ENCODE measurements around the gene SCT. TPM values are rescaled to one million over a fixed set of nuclear protein-coding genes. Genes with fewer than 3 reads are reported as not detected.

SCT gene
- total RNA-seq (1 to 10 TPM in 4 of 7 donors, not detected in 3; 1.2 to 3.8 (median 2.8) TPM), polyA plus RNA-seq (1 to 10 TPM; 1.1 to 1.7 (median 1.5) TPM)
- long read RNA-seq, donor 1, partial matches to known transcripts: 0 of 1 reads
- long read RNA-seq, donor 1, other reads (novel, unspliced or antisense): 0 of 1 reads
- long read RNA-seq, donor 2, partial matches to known transcripts: 0 of 1 reads
- long read RNA-seq, donor 2, other reads (novel, unspliced or antisense): 0 of 1 reads

DNA sequence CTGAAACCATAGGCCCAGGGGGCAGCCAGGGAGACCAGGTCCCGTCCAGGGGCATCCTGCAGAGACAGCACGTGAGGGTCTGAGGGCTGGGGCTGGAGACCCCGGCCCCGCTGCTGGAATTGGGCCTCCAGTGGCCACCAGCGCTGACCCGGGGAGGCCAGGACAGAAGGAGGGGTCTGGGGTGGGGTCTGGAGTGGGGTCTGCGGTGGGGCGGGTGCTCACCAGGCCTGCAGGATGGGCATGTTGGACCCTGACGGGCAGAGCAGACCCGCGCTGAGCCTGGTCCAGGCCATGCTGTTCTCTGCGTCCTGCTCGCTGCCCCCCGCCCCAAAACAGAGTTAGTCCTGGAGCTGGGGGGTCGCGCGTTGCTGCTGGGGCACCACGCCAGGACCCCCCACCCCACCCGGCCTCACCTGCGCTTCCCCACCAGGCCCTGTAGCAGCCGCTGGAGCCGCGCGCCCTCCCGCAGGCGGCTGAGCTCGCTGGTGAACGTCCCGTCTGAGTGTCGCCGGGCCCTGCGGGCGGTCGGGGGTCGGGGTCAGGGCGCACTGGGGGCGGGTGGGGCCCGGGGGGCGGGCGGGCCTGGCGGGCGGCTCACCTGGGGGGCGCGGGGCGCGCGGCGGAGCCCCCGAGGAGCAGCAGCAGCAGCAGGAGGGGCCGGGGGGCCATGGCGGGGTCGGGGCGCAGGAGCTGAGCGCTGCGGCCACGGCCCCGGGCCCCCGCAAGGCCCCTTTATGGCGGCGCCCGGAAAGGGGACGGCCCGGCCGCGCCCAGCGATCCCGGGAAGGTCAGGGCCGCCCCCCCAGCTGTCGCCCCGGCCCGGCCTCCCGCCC lies at the start of gene SCT:
SCT (minus strand) TSS at position 707 of the 833 bp plus-strand sequence; CDS start at position 669, 38 bp downstream.
- DNase-seq: peak; percentile 67
- TF ChIP-seq POLR2AphosphoS5 (IDR thresholded peaks at IDR 0.05): peak in 1 of 3 donors; percentile 37
- no peak for TF ChIP-seq POLR2A (IDR thresholded peaks at IDR 0.05)
- TF ChIP-seq, protein P1, sequence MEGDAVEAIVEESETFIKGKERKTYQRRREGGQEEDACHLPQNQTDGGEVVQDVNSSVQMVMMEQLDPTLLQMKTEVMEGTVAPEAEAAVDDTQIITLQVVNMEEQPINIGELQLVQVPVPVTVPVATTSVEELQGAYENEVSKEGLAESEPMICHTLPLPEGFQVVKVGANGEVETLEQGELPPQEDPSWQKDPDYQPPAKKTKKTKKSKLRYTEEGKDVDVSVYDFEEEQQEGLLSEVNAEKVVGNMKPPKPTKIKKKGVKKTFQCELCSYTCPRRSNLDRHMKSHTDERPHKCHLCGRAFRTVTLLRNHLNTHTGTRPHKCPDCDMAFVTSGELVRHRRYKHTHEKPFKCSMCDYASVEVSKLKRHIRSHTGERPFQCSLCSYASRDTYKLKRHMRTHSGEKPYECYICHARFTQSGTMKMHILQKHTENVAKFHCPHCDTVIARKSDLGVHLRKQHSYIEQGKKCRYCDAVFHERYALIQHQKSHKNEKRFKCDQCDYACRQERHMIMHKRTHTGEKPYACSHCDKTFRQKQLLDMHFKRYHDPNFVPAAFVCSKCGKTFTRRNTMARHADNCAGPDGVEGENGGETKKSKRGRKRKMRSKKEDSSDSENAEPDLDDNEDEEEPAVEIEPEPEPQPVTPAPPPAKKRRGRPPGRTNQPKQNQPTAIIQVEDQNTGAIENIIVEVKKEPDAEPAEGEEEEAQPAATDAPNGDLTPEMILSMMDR (IDR thresholded peaks at IDR 0.05 in 8 of 11, conservative IDR thresholded peaks at IDR 0.05 in 3 of 11): no peak
- Histone ChIP-seq H3K4me3 (peak within 1 kb of the TSS in 3 of 8 donors; percentile 1 to 34 (median 13)), H3K27me3 (replicated peaks in 1 of 7) (peaks cover 0 to 47% (median 23%) of the 10 kb centered on the region in 7 donors), H3K36me3 (peaks cover 0 to 19% (median 0%) of the 10 kb centered on the region in 6 donors), H3K9me3 (no peaks in the 10 kb centered on the region), H3K4me1 (peaks cover 0 to 34% (median 21%) of the 10 kb centered on the region in 6 donors), H3K27ac (no peak within 1 kb of the TSS)
- WGBS, 5 donors: 6 to 18% (median 15%) methylated on average over 19 to 72 of the region's 72 CpGs
- intact Hi-C loops (cut with DNase I; ENCODE audit: low total_unique reads): no loop called here

- intact Hi-C loops (cut with DNase I; ENCODE audit: low total_unique reads): no loop called here
- Histone ChIP-seq H3K27ac (no peak overlapping the region), H3K27me3 (replicated peaks in 1 of 7) (no peaks in the 10 kb centered on the region), H3K4me1 (peaks cover 0 to 3% (median under 1%) of the 10 kb centered on the region in 6 donors), H3K9me3 (no peaks in the 10 kb centered on the region), H3K36me3 (peaks cover 0 to 95% (median 50%) of the 10 kb centered on the region in 6 donors), H3K4me3 (no peak overlapping the region)
- WGBS, 5 donors: 90 to 98% (median 94%) methylated on average over 11 to 17 of the region's 17 CpGs
- no peak for DNase-seq
- TF ChIP-seq POLR2A (IDR thresholded peaks at IDR 0.05) (no peak), POLR2AphosphoS5 (IDR thresholded peaks at IDR 0.05) (no peak)
- TF ChIP-seq, protein P1 (IDR thresholded peaks at IDR 0.05 in 8 of 11, conservative IDR thresholded peaks at IDR 0.05 in 3 of 11): no peak
These were observed 47.4 kb upstream of the SCT start for GRCh38 chr11:674406-674805.

GRCh38 chr11:673866-674265 lies 46.9 kb upstream of the SCT start:
- Histone ChIP-seq H3K4me1 (no peaks in the 10 kb centered on the region), H3K36me3 (peaks cover 0 to 95% (median 45%) of the 10 kb centered on the region in 6 donors), H3K4me3 (no peak overlapping the region), H3K9me3 (no peaks in the 10 kb centered on the region), H3K27me3 (replicated peaks in 1 of 7) (no peaks in the 10 kb centered on the region), H3K27ac (no peak overlapping the region)
- no peak for TF ChIP-seq POLR2AphosphoS5 (IDR thresholded peaks at IDR 0.05)
- no peak for TF ChIP-seq POLR2A (IDR thresholded peaks at IDR 0.05)
- TF ChIP-seq, protein P1 (IDR thresholded peaks at IDR 0.05 in 8 of 11, conservative IDR thresholded peaks at IDR 0.05 in 3 of 11): no peak
- 91 to 97% (median 97%) methylated on average over 8 of the region's 8 CpGs for WGBS, 5 donors
- no peak for DNase-seq
- intact Hi-C loops (cut with DNase I; ENCODE audit: low total_unique reads): no loop called here
